Transverse colon (tissue), 3 donors: ENCODE measurements around the gene BPTF.

Experiments used
- CTCF ChIP-seq, 5 experiments: fragments of 200-600 bp in 3 of 5; fragments of 450-650 bp in 2 of 5; sonication (generic) in 3 of 5; IDR thresholded peaks; 1 replicate in 2 of 5; 2 replicates in 3 of 5; pipeline ENCODE4 v1.5.1; 2016 to 2017; ENCODE audit warnings: antibody characterized with exemption in 5 of 5, inconsistent platforms in 3 of 5, mild to moderate bottlenecking in 2 of 5, moderate library complexity in 1 of 5
- POLR2A ChIP-seq: fragments of 450-650 bp; IDR thresholded peaks from one replicate; pipeline ENCODE4 v1.6.1; 2016; ENCODE audit warnings: antibody characterized with exemption, mild to moderate bottlenecking, moderate library complexity

GRCh38 chr17:67845374-67845773, 20.1 kb downstream of the BPTF start:
- TF ChIP-seq POLR2A (no peak), CTCF (IDR thresholded peaks at IDR 0.05) (no peak)
